GM18517 (cell line): ENCODE results near the gene KIF15.
"Not testable (repeated sequence)": the region's sequence is repeated elsewhere in the genome, so short reads cannot be mapped to it uniquely, and the experiment has no call there.

Experiments used
- ATAC-seq: cut with Tn5 transposase; IDR thresholded peaks from one replicate; pipeline ENCODE4 v1.9.1; 2021; ENCODE audit warnings: mild to moderate bottlenecking, moderate library complexity; ENCODE audit not compliant: unreplicated experiment

KIF15 gene

GRCh38 chr3:44816334-44816733 lies 54.7 kb downstream of the KIF15 start:
- not testable (repeated sequence) for ATAC-seq

GRCh38 chr3:44821206-44821605 lies 59.6 kb downstream of the KIF15 start:
- ATAC-seq = not testable (repeated sequence)

GRCh38 chr3:44825264-44825925 lies 63.8 kb downstream of the KIF15 start:
- no peak for ATAC-seq

GRCh38 chr3:44827196-44827595 lies 65.6 kb downstream of the KIF15 start:
- no peak for ATAC-seq

GRCh38 chr3:44831232-44831631 lies 69.6 kb downstream of the KIF15 start:
- ATAC-seq = no peak

- ATAC-seq = no peak
Observed at GRCh38 chr3:44832032-44832431, 70.4 kb downstream of the KIF15 start.

GRCh38 chr3:44832965-44833364 lies 71.4 kb downstream of the KIF15 start:
- no peak for ATAC-seq

- ATAC-seq = no peak
Observed at GRCh38 chr3:44833394-44833793, 71.8 kb downstream of the KIF15 start.

GRCh38 chr3:44835684-44836083 lies 74.1 kb downstream of the KIF15 start:
- no peak for ATAC-seq

GRCh38 chr3:44842376-44842775 lies 80.8 kb downstream of the KIF15 start:
- no peak for ATAC-seq

GRCh38 chr3:44845528-44846520 lies 84.2 kb downstream of the KIF15 start:
- ATAC-seq = no peak

GRCh38 chr3:44848634-44849033 lies 87.0 kb downstream of the KIF15 start:
- no peak for ATAC-seq

- ATAC-seq = not testable (repeated sequence)
Observed at GRCh38 chr3:44856663-44857062, 95.1 kb downstream of the KIF15 start.

GRCh38 chr3:44860117-44860516 lies 98.5 kb downstream of the KIF15 start:
- ATAC-seq = no peak

- peak; percentile 93 for ATAC-seq
Observed at GRCh38 chr3:44861412-44862225, 100.0 kb downstream of the KIF15 start, which contains the start of gene TMEM42. Gene TMEM42, plus strand, starts transcription at chr3:44861912. Its CDS starts 13 bp downstream, at chr3:44861925.

- peak; percentile 44 for ATAC-seq
Observed at GRCh38 chr3:44862226-44862637, 100.6 kb downstream of the KIF15 start.

GRCh38 chr3:44865272-44866035 lies 103.9 kb downstream of the KIF15 start:
- ATAC-seq = no peak

- ATAC-seq = no peak
Observed at GRCh38 chr3:44867421-44868111, 106.0 kb downstream of the KIF15 start.

- no peak for ATAC-seq
Observed at GRCh38 chr3:44870375-44871061, 108.9 kb downstream of the KIF15 start.
